Measurements from ENCODE around the gene RNF41. TPM values are rescaled to one million over a fixed set of nuclear protein-coding genes. Genes with fewer than 3 reads are reported as not detected.

Gene RNF41
- total and polyA plus RNA-seq, 2 of the 13 experiments (the other 11 are each of a cell fraction or from before 2014, with no cell fraction given), result 27.1 to 39.4 TPM

DNA sequence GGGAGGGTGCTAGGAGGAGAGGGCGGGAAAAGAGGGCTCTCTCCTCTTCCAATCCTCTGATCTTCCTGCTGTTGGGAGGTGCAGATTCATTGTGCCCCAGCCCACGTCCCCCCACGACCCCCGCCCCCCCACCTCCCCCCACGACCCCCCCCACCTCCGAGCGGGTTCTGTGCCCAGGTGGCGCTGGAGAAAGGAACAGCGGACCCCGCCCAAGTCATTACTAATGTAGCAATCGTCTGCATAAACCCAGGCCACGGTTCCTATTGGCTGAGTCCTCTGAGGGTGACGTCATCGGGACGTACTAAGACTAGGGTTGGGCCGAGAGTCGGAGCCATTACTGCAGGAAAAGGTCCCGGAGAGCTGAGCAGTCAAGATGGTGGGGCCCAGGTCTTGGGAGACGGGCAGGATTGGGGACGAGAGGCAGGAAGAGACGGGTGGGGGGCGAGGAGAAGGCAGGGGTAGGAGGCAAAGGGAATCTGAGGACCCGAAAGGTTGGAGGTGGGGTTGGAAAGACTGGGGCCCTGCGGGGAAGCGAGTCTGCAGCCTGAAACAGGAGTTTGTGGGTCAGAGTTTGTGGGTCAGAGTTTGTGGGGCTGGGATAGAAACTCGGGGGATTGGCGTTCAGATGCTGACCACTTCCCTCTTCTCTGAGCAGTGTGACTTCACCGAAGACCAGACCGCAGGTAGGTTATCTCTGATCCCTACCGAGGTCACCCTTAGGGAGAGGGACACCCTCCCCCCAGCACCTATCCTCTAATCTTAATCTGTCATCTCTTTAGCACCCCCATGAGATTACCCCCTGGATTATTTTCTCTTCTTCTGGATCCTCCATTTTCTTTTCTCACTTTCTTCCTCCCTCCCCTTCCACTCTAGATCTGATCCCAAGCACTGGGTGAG lies 63.4 kb downstream of the RNF41 start, which contains the start of gene MYL6 (continued):
- TF ChIP-seq CSRNP2 (CRISPR knock-in tag; conservative IDR thresholded peaks at IDR 0.05; ENCODE audit: low read depth), result no peak
- TF ChIP-seq MZF1 (CRISPR knock-in tag; IDR thresholded peaks at IDR 0.05; ENCODE audit: borderline replicate concordance), result no peak
- peak; percentile 99 for TF ChIP-seq CREB1 (IDR thresholded peaks at IDR 0.05)
- peak; percentile 90 for TF ChIP-seq CREB1 (CRISPR knock-in tag; IDR thresholded peaks at IDR 0.05)
- no peak for TF ChIP-seq ZNF234 (CRISPR knock-in tag; conservative IDR thresholded peaks at IDR 0.05)
- TF ChIP-seq ZNF230 (CRISPR knock-in tag; IDR thresholded peaks at IDR 0.05), result peak; percentile 11; the same call in 1 of the 2 replicates
- no peak for TF ChIP-seq FLYWCH1 (CRISPR knock-in tag; IDR thresholded peaks at IDR 0.05)
- TF ChIP-seq CENPT (CRISPR knock-in tag; IDR thresholded peaks at IDR 0.05; ENCODE audit: low read depth), result no peak
- 0 out of 2 replicates have a peak, but pooled peaks have one; percentile 6 for TF ChIP-seq TBX2 (CRISPR knock-in tag; IDR thresholded peaks at IDR 0.05; ENCODE audit: borderline replicate concordance)
- no peak for TF ChIP-seq ZNF749 (CRISPR knock-in tag; IDR thresholded peaks at IDR 0.05; ENCODE audit: borderline replicate concordance)
- TF ChIP-seq NFIC (IDR thresholded peaks at IDR 0.05; ENCODE audit: low read length), result 0 out of 2 replicates have a peak, but pooled peaks have one; percentile 32
- TF ChIP-seq, protein P1, sequence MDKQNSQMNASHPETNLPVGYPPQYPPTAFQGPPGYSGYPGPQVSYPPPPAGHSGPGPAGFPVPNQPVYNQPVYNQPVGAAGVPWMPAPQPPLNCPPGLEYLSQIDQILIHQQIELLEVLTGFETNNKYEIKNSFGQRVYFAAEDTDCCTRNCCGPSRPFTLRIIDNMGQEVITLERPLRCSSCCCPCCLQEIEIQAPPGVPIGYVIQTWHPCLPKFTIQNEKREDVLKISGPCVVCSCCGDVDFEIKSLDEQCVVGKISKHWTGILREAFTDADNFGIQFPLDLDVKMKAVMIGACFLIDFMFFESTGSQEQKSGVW (CRISPR knock-in tag; IDR thresholded peaks at IDR 0.05; ENCODE audit: borderline replicate concordance), result no peak
- no peak for TF ChIP-seq REXO4 (CRISPR knock-in tag; IDR thresholded peaks at IDR 0.05; ENCODE audit: borderline replicate concordance)
- peak; percentile 87 for TF ChIP-seq AGO1 (IDR thresholded peaks at IDR 0.05; ENCODE audit: low read depth, low read length, poor library complexity, severe bottlenecking)
- TF ChIP-seq ZNF569 (CRISPR knock-in tag; IDR thresholded peaks at IDR 0.05; ENCODE audit: borderline replicate concordance), result no peak
- TF ChIP-seq IRF1 (CRISPR knock-in tag; IDR thresholded peaks at IDR 0.05; ENCODE audit: low read depth), result no peak
- peak; percentile 43; the same call in 1 of the 2 replicates for TF ChIP-seq ZNF691 (CRISPR knock-in tag; IDR thresholded peaks at IDR 0.05; ENCODE audit: borderline replicate concordance, low read depth)
- 0 out of 2 replicates have a peak, but pooled peaks have one; percentile 54 for TF ChIP-seq ZNF136 (CRISPR knock-in tag; IDR thresholded peaks at IDR 0.05; ENCODE audit: low read depth)
- TF ChIP-seq THAP11 (CRISPR knock-in tag; IDR thresholded peaks at IDR 0.05), result 0 out of 2 replicates have a peak, but pooled peaks have one; percentile 53
- TF ChIP-seq TOE1 (CRISPR knock-in tag; IDR thresholded peaks at IDR 0.05), result no peak
- TF ChIP-seq SIX1 (CRISPR knock-in tag; IDR thresholded peaks at IDR 0.05; ENCODE audit: borderline replicate concordance), result no peak
- TF ChIP-seq, protein P2, sequence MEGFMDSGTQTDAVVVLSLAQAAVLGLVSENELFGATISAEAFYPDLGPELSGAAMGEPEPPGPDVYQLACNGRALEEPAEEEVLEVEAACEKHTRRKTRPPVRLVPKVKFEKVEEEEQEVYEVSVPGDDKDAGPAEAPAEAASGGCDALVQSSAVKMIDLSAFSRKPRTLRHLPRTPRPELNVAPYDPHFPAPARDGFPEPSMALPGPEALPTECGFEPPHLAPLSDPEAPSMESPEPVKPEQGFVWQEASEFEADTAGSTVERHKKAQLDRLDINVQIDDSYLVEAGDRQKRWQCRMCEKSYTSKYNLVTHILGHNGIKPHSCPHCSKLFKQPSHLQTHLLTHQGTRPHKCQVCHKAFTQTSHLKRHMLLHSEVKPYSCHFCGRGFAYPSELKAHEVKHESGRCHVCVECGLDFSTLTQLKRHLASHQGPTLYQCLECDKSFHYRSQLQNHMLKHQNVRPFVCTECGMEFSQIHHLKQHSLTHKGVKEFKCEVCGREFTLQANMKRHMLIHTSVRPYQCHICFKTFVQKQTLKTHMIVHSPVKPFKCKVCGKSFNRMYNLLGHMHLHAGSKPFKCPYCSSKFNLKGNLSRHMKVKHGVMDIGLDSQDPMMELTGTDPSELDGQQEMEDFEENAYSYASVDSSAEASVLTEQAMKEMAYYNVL (CRISPR knock-in tag; IDR thresholded peaks at IDR 0.05; ENCODE audit: borderline replicate concordance), result no peak

Measured in HepG2 (cell line).